ENCODE measurements around the gene MYCN.

MYCN gene

DNA sequence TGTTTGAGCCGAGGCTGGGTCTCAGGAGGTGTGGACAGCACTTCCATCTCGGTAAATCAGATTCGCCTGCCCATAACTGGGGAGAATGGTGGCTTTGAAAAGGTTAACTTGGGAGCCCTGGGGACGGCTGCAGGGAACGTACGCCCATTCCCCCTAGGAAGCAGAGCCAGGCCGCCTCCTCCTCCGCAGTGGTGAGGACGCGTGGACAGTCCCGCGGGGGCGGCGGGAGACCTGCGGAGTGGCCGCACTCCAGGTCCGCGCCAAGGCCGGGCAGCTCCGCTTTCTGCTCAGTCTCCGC is 845 bp upstream of the MYCN start:
- Histone ChIP-seq H4K20me1 (ENCODE audit: insufficient read depth, low read length) (no peaks in the 10 kb centered on the region), H3K9ac (ENCODE audit: low read length) (no peak overlapping the region), H3K79me2 (ENCODE audit: insufficient read depth, low read length) (no peaks in the 10 kb centered on the region), H3K4me1 (ENCODE audit: insufficient read depth, low read length, severe bottlenecking) (no peaks in the 10 kb centered on the region), H3K4me3 (ENCODE audit: low read depth, low read length, poor library complexity, severe bottlenecking) (no peak overlapping the region), H3K27me3 (ENCODE audit: insufficient read depth, low read length) (no peaks in the 10 kb centered on the region; the same call in 1 of the 2 replicates), H3K36me3 (ENCODE audit: insufficient read depth, low read length) (no peaks in the 10 kb centered on the region), H3K9me3 (ENCODE audit: low read length) (no peaks in the 10 kb centered on the region), H3K4me2 (ENCODE audit: low read length) (no peak overlapping the region), H3F3A (ENCODE audit: insufficient read depth, low read length) (no peaks in the 10 kb centered on the region), H3K27ac (ENCODE audit: low read depth, low read length, poor library complexity, severe bottlenecking) (no peak overlapping the region), H2AFZ (ENCODE audit: low read length) (no peak overlapping the region), H3K9me2 (ENCODE audit: low read depth, low read length) (no peaks in the 10 kb centered on the region)
- TF ChIP-seq EZH2 (IDR thresholded peaks at IDR 0.05; ENCODE audit: borderline replicate concordance, low read length) = no peak
- no peak for TF ChIP-seq CTCF (IDR thresholded peaks at IDR 0.05; ENCODE audit: low read length)

DNA sequence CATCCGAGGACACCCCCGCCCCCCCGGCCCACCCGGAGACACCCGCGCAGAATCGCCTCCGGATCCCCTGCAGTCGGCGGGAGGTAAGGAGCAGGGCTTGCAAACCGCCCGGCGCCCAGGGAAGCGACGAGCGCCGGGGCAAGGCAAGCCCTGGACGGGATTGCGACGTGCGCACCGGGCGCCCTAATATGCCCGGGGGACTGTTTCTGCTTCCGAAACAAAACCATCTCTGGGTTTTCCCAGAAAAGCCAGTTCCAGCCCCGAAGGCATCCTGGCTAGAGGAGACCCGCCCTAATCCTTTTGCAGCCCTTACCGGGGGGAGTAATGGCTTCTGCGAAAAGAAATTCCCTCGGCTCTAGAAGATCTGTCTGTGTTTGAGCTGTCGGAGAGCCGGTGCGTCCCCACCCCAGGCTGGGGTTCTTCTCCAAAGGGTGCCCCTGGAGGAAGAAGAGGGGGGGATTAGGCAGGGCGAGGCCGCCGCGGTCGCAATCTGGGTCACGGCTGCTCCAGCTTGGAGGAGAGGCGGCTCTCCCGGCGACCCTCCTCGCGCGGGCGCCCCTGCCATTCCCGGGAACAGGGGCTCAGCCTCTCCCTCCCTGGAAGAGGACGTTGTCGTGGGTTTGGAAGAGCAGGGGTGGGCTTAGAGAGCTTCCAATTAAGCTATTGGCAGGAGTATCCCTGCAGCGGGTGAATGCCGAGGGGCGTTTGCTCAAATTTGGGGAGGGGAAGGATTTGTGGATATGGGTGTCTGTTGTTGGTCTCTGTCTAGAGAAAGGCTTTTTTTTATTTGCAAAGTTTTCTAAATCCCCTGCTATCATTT is 521 bp downstream of the MYCN start:
- Histone ChIP-seq H3K4me3 (ENCODE audit: low read depth, low read length, poor library complexity, severe bottlenecking) (no peak overlapping the region), H3K9me3 (ENCODE audit: low read length) (no peaks in the 10 kb centered on the region), H3K4me2 (ENCODE audit: low read length) (no peak overlapping the region), H2AFZ (ENCODE audit: low read length) (no peak overlapping the region), H3K9ac (ENCODE audit: low read length) (no peak overlapping the region), H4K20me1 (ENCODE audit: insufficient read depth, low read length) (no peaks in the 10 kb centered on the region), H3K27me3 (ENCODE audit: insufficient read depth, low read length) (no peaks in the 10 kb centered on the region; the same call in 1 of the 2 replicates), H3K9me2 (ENCODE audit: low read depth, low read length) (no peaks in the 10 kb centered on the region), H3K79me2 (ENCODE audit: insufficient read depth, low read length) (no peaks in the 10 kb centered on the region), H3F3A (ENCODE audit: insufficient read depth, low read length) (no peaks in the 10 kb centered on the region), H3K27ac (ENCODE audit: low read depth, low read length, poor library complexity, severe bottlenecking) (no peak overlapping the region), H3K4me1 (ENCODE audit: insufficient read depth, low read length, severe bottlenecking) (no peaks in the 10 kb centered on the region), H3K36me3 (ENCODE audit: insufficient read depth, low read length) (no peaks in the 10 kb centered on the region)
- no peak for TF ChIP-seq EZH2 (IDR thresholded peaks at IDR 0.05; ENCODE audit: borderline replicate concordance, low read length)
- TF ChIP-seq CTCF (IDR thresholded peaks at IDR 0.05; ENCODE audit: low read length) = no peak

DNA sequence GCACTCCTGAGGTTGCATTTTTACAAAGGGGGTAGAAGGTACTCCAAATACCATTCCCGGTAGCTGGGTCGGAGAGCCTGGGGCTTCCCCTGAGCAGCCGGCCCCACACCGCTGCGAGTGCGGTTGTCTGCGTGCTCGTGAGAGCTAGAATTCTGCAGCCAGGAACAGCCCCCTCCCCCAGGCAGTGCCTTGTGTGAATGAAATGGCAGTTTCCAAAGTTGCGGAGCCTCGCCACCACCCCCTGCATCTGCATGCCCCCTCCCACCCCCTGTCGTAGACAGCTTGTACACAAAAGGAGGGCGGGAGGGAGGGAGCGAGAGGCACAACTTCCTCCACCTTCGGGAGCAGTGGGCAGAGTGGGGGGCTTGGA is 1.1 kb downstream of the MYCN start:
- no peaks in the 10 kb centered on the region; the same call in 1 of the 2 replicates for H3K27me3 ChIP-seq (ENCODE audit: insufficient read depth, low read length)
- H3K27ac ChIP-seq (ENCODE audit: low read depth, low read length, poor library complexity, severe bottlenecking) = no peak overlapping the region

More for the DNA sequence above, 1.1 kb downstream of the MYCN start:
- no peak overlapping the region for H3K4me2 ChIP-seq (ENCODE audit: low read length)
- H4K20me1 ChIP-seq (ENCODE audit: insufficient read depth, low read length) = no peaks in the 10 kb centered on the region
- H3K9me2 ChIP-seq (ENCODE audit: low read depth, low read length) = no peaks in the 10 kb centered on the region
- H3K79me2 ChIP-seq (ENCODE audit: insufficient read depth, low read length) = no peaks in the 10 kb centered on the region
- no peaks in the 10 kb centered on the region for H3F3A ChIP-seq (ENCODE audit: insufficient read depth, low read length)
- H3K9me3 ChIP-seq (ENCODE audit: low read length) = no peaks in the 10 kb centered on the region
- no peak overlapping the region for H3K9ac ChIP-seq (ENCODE audit: low read length)
- H3K36me3 ChIP-seq (ENCODE audit: insufficient read depth, low read length) = no peaks in the 10 kb centered on the region
- no peaks in the 10 kb centered on the region for H3K4me1 ChIP-seq (ENCODE audit: insufficient read depth, low read length, severe bottlenecking)
- H2AFZ ChIP-seq (ENCODE audit: low read length) = no peak overlapping the region
- TF ChIP-seq CTCF (IDR thresholded peaks at IDR 0.05; ENCODE audit: low read length) (no peak), EZH2 (IDR thresholded peaks at IDR 0.05; ENCODE audit: borderline replicate concordance, low read length) (no peak)
- H3K4me3 ChIP-seq (ENCODE audit: low read depth, low read length, poor library complexity, severe bottlenecking) = no peak overlapping the region

Data from OCI-LY1 (cell line).